SU-DHL-6 (cell line): ENCODE data around the gene ANTXRL.
"Not testable (repeated sequence)": the region's sequence is repeated elsewhere in the genome, so short reads cannot be mapped to it uniquely, and the experiment has no call there.

Experiments used
- H2AFZ ChIP-seq: fragments of 200-600 bp; sonication (generic); 2 replicates; pipeline ENCODE4 v1.6.1; 2014; ENCODE audit warnings: low read depth, mild to moderate bottlenecking, moderate library complexity, mixed read lengths, antibody characterized with exemption, low read length; ENCODE audit not compliant: severe bottlenecking
- H3F3A ChIP-seq: fragments of 200-600 bp; shearing (Covaris generic); 2 replicates; pipeline ENCODE4 v1.6.0; 2016; ENCODE audit warnings: antibody characterized with exemption, mild to moderate bottlenecking; ENCODE audit not compliant: insufficient read depth
- H3K27ac ChIP-seq: fragments of 200-600 bp; sonication (generic); 2 replicates; pipeline ENCODE4 v1.5.1; 2016; ENCODE audit warnings: low read depth, mild to moderate bottlenecking, low read length, moderate library complexity, mixed read lengths
- H3K27me3 ChIP-seq: fragments of 200-600 bp; sonication (generic), shearing (Covaris generic); 2 replicates; pipeline ENCODE4 v1.6.0; 2014; ENCODE audit warnings: mild to moderate bottlenecking, low read length
- H3K36me3 ChIP-seq: fragments of 200-600 bp; sonication (generic); 2 replicates; pipeline ENCODE4 v1.6.1; 2014; ENCODE audit warnings: mild to moderate bottlenecking, low read length, mixed read lengths
- H3K4me2 ChIP-seq: fragments of 300-600, 200-600 bp; shearing (Covaris generic), sonication (generic); 2 replicates; pipeline ENCODE4 v1.6.0; 2014; ENCODE audit warnings: low read length, low read depth, mild to moderate bottlenecking; ENCODE audit not compliant: poor library complexity, severe bottlenecking
- H3K4me3 ChIP-seq: fragments of 200-600 bp; sonication (generic); 2 replicates; pipeline ENCODE4 v1.5.1; 2014; ENCODE audit warnings: antibody characterized with exemption, low read length, mild to moderate bottlenecking, mixed read lengths; ENCODE audit not compliant: insufficient read depth, poor library complexity, severe bottlenecking
- H3K79me2 ChIP-seq: fragments of 200-600 bp; sonication (generic); 2 replicates; pipeline ENCODE4 v1.6.1; 2014; ENCODE audit warnings: mild to moderate bottlenecking, low read length, moderate library complexity; ENCODE audit not compliant: insufficient read depth
- H3K9ac ChIP-seq: fragments of 200-600 bp; sonication (generic); 2 replicates; pipeline ENCODE4 v1.7.0; 2014; ENCODE audit warnings: mild to moderate bottlenecking, low read length
- H3K9me2 ChIP-seq: fragments of 200-600 bp; sonication (generic); replicated peaks from 2 replicates; pipeline ENCODE4 v1.6.1; 2014; ENCODE audit warnings: low read length; ENCODE audit not compliant: insufficient read depth
- H3K9me3 ChIP-seq: fragments of 200-600 bp; sonication (generic); 2 replicates; pipeline ENCODE4 v1.6.1; 2014; ENCODE audit warnings: low read length, mixed read lengths; ENCODE audit not compliant: insufficient read depth
- H4K20me1 ChIP-seq: fragments of 200-600 bp; sonication (generic); 2 replicates; pipeline ENCODE4 v1.6.1; 2014; ENCODE audit warnings: low read depth, mild to moderate bottlenecking, antibody characterized with exemption, low read length, moderate library complexity, mixed read lengths
- EZH2phosphoT487 ChIP-seq: fragments of 200-600 bp; sonication (generic), shearing (Covaris generic); conservative IDR thresholded peaks from 2 replicates; pipeline ENCODE4 v1.6.1; 2018; ENCODE audit warnings: mild to moderate bottlenecking, antibody characterized with exemption, low read length, moderate library complexity, mixed read lengths
- TF ChIP-seq, protein P1 (sequence below): fragments of 200-600 bp; sonication (generic); IDR thresholded peaks from one replicate; pipeline ENCODE4 v1.5.1; 2017; ENCODE audit warnings: antibody characterized with exemption, mild to moderate bottlenecking, low read length, moderate library complexity; ENCODE audit not compliant: insufficient read depth, poor library complexity, severe bottlenecking

The ANTXRL gene

DNA sequence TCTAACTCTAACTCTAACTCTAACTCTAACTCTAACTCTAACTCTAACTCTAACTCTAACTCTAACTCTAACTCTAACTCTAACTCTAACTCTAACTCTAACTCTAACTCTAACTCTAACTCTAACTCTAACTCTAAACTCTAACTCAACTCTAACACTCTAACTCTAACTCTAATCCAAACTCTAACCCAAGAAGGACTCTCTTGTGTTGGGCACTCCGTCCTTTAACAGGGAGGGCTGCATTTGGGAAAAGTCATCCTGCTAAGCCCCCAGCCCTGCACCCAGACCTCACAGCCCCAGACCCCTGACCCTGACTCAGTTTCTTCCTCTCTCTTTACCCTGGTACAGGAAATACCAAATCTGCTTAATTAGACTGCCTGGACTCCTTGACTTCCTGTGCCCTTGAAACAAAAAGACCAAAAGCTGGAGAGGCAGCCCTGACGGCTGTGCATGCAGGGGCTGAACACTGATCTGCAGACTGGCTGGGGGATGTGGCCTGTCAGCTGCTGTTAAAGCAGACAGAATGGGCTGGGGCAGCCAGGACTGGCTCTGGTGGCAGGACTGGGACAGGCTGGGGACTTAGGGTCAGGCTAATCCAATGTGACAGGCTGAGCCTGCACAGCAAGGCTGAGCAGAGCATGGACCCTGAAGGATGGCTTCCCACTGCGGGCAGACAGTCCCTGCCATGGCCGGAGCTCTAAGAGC, 14.8 kb upstream of the ANTXRL start:
- not testable (repeated sequence) for H3K9me3 ChIP-seq, H3F3A ChIP-seq, H3K36me3 ChIP-seq, H4K20me1 ChIP-seq, H3K4me3 ChIP-seq, H3K9ac ChIP-seq, H3K4me2 ChIP-seq, H3K79me2 ChIP-seq, H3K9me2 ChIP-seq, H3K27me3 ChIP-seq, H3K27ac ChIP-seq, H2AFZ ChIP-seq

DNA sequence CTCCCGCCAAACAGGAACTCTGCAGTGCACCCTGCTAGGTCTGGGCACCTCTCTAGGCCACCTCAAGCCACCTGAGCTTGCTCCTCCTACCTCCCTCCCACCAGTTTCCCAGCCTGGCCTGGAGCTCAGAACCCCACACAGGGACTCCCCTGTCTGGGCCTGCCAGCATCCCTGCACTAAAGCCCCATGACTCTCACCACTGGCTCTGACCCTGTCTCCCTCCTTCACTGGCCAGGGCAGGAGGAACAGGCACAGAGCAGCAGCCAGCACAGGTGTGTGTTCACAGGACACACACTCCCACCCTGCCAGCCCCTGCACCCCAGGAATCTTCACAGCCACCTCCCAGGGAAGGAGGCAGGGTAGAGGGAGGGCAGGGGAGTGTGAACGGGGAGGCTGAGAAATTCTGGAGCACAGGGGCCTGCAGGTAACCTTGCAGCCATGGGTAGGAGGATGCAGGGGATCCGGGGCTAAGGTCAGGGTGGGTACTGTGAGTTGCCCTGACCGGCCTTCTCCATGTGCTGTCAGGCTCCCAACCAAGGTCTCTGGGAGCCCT, 13.9 kb upstream of the ANTXRL start:
- H3K27me3 ChIP-seq, result no peaks in the 10 kb centered on the region
- H3K79me2 ChIP-seq, result no peaks in the 10 kb centered on the region
- H2AFZ ChIP-seq, result no peak overlapping the region
- H3F3A ChIP-seq, result no peaks in the 10 kb centered on the region
- H3K27ac ChIP-seq, result no peak overlapping the region
- H3K36me3 ChIP-seq, result no peaks in the 10 kb centered on the region
- no peaks in the 10 kb centered on the region for H3K9me2 ChIP-seq
- H3K4me3 ChIP-seq, result no peak overlapping the region
- TF ChIP-seq, protein P1, sequence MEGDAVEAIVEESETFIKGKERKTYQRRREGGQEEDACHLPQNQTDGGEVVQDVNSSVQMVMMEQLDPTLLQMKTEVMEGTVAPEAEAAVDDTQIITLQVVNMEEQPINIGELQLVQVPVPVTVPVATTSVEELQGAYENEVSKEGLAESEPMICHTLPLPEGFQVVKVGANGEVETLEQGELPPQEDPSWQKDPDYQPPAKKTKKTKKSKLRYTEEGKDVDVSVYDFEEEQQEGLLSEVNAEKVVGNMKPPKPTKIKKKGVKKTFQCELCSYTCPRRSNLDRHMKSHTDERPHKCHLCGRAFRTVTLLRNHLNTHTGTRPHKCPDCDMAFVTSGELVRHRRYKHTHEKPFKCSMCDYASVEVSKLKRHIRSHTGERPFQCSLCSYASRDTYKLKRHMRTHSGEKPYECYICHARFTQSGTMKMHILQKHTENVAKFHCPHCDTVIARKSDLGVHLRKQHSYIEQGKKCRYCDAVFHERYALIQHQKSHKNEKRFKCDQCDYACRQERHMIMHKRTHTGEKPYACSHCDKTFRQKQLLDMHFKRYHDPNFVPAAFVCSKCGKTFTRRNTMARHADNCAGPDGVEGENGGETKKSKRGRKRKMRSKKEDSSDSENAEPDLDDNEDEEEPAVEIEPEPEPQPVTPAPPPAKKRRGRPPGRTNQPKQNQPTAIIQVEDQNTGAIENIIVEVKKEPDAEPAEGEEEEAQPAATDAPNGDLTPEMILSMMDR, result no peak
- TF ChIP-seq EZH2phosphoT487, result no peak
- no peak overlapping the region for H3K4me2 ChIP-seq
- H4K20me1 ChIP-seq, result no peaks in the 10 kb centered on the region
- no peak overlapping the region for H3K9ac ChIP-seq
- no peaks in the 10 kb centered on the region for H3K9me3 ChIP-seq

DNA sequence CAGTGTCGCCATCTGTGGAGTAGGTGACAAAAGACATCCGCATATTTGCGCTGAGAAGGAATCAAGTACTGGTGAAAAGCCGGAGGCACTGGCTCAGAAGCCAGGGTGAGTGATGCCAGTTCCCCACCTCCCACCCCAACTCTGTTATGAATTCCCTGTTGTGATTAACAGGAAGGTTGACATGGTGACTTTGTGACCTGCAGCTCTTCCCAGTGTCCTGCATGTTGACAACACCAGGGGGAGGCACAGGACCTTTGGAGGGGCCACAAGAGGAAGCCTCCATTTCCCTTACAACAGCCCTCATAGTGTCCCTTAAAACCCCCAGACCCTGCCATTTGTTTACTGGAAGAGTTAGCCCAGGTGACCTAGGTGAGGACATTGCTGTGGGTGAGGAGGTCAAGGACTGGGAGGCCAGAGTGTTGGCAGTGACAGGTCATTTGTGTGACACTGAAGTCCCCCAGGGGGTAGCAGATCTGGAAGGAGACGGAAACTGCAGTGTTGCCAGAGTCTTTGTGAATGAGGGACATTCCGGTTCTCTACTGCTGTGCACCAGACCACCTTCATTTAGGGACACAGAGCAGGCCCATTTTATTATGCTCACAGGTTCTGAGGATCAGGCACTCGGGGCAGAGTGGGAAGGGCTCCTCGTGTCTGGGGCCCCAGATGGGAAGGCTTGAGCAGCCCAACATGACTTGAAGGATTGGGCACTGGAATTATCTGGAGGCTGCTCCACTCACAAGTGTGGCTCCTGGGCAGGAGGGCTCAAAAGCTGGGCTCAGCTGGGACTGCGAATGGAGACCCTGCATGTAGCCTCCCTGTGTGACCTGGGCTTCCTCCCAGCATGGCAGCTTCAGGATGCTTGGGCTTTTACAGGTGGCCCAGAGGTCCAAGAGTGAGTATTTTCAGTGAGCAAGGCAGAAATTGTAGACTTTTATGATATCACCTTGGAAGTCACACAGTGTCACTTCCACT, 13.0 kb upstream of the ANTXRL start:
- Histone ChIP-seq H4K20me1 (no peaks in the 10 kb centered on the region), H3K9me2 (no peaks in the 10 kb centered on the region), H3K27ac (no peak overlapping the region), H3K4me2 (no peak overlapping the region), H2AFZ (no peak overlapping the region), H3F3A (no peaks in the 10 kb centered on the region), H3K9me3 (no peaks in the 10 kb centered on the region), H3K9ac (no peak overlapping the region), H3K36me3 (no peaks in the 10 kb centered on the region), H3K27me3 (no peaks in the 10 kb centered on the region), H3K79me2 (no peaks in the 10 kb centered on the region), H3K4me3 (no peak overlapping the region)
- no peak for TF ChIP-seq EZH2phosphoT487
- TF ChIP-seq, protein P1, result no peak
